LNCAP (cell line): ENCODE data around the gene CFAP20DC.

ENCODE experiments used
- TF ChIP-seq, protein P1 (sequence below): fragments of 450-650 bp; IDR thresholded peaks from 2 replicates; pipeline ENCODE4 v1.5.1; 2017; ENCODE audit warnings: mild to moderate bottlenecking

CFAP20DC gene

DNA sequence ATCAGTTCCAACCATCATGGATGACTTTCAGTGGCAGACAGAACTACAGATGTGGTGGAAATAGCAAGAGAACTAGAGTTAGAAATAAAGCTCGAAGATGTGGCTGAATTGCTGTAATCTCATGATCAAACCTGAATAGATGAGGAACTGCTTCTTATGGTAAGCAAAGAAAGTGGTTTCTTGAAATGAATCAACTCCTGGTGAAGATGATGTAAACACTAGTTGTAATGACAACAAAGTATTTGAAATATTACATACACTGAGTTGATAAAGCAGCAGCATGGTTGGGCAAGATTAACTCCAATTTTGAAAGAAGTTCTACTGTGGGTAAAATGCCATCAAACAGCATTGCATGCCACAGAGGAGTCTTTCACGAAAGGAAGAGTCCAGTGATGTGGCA, 251.5 kb downstream of the CFAP20DC start:
- TF ChIP-seq, protein P1, sequence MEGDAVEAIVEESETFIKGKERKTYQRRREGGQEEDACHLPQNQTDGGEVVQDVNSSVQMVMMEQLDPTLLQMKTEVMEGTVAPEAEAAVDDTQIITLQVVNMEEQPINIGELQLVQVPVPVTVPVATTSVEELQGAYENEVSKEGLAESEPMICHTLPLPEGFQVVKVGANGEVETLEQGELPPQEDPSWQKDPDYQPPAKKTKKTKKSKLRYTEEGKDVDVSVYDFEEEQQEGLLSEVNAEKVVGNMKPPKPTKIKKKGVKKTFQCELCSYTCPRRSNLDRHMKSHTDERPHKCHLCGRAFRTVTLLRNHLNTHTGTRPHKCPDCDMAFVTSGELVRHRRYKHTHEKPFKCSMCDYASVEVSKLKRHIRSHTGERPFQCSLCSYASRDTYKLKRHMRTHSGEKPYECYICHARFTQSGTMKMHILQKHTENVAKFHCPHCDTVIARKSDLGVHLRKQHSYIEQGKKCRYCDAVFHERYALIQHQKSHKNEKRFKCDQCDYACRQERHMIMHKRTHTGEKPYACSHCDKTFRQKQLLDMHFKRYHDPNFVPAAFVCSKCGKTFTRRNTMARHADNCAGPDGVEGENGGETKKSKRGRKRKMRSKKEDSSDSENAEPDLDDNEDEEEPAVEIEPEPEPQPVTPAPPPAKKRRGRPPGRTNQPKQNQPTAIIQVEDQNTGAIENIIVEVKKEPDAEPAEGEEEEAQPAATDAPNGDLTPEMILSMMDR: no peak

DNA sequence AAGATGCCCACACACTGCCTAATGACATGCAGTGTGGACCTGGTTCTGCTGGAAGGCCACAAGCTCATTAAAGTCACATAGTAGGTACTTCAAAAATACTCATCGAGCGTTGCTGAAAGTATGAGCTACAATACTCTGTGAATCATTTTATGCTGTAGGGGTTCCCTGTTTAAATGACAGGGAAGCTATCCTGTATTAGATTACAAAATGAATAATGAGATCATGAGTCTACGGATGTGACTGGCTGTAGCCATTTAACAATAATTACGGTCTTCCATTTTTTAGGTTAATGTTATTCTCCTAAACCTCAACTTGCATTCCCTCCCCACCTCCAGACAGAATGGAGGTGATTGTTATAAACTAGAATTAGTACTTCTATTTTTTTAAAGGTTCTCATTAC, 255.1 kb downstream of the CFAP20DC start:
- TF ChIP-seq, protein P1: no peak

DNA sequence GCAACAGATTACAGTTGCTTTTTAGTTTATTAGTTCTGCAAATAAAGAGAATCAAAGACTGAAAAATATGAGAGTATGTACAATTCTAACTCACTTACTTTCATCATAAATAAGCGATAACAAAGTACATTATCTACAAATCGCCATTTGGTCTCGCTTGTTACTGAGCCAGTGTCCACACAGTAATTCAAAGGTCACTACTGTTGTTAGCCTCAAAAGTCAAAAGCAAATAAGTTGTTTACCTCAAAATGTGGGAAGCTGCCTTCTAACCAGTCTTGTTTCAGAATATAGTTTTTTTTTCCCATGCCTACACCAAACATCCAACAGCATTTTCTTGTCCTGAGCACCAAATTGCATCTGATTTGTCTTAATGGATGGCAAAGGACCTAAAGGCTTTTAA, 255.9 kb downstream of the CFAP20DC start:
- TF ChIP-seq, protein P1: no peak

DNA sequence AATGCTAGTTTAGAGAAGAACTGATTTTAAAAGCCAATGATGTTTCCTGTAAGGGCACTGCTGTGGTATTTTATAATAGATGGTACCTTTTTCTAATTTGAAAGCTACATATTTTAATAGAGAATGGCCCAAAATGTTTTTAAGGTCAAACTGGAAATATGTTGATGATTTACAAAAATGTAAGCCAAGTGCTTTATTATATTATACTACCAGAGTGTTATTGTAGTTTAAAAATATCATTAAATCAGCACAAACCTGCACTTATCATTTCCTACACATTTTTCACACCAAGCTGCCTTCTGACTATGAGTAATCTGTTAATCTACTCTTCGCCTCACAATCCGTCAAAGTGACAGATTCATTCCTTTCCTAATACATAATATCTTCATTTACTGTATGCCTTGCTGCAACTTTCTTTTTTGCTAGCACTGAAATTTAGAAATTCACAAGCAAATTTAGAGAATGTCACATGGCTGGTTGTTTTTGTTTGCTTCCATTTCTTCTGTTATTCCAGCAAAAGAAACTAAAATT, 256.8 kb downstream of the CFAP20DC start:
- TF ChIP-seq, protein P1: no peak

DNA sequence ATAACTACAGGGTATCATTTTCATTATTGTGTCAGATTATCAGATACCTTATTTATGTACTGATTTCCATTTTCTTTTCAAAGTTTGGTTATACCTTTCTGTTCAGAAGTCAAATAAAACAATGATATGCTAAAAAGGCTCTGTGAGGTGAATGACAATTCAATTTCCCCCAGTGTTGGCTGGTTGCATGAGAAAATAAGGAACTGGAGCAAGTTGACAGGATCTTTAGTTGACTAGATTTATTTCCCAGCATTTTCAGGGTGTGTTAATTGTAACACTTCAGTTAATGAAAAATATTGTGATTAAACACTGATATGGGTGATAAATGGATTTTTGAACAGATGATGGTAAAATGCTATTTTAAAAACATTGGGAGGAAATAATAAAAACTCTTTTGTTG, 260.4 kb downstream of the CFAP20DC start:
- TF ChIP-seq, protein P1: no peak

DNA sequence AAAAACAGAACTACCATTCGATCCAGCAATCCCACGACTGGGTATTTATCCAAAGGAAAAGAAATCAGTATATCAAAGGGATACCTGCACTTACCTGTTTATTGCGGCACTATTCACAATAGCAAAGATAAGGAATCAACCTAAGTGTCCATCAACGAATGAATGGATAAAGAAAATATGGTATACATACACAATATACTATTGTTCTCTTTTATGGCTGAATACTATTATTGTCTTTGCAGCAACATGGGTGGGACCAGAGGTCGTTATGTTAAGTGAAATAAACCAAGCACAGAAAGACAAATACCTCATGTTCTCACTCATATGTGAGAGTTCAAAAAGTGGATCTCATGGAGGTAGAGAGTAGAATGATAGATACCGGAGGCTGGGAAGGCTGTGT, 264.9 kb downstream of the CFAP20DC start:
- TF ChIP-seq, protein P1: no peak

DNA sequence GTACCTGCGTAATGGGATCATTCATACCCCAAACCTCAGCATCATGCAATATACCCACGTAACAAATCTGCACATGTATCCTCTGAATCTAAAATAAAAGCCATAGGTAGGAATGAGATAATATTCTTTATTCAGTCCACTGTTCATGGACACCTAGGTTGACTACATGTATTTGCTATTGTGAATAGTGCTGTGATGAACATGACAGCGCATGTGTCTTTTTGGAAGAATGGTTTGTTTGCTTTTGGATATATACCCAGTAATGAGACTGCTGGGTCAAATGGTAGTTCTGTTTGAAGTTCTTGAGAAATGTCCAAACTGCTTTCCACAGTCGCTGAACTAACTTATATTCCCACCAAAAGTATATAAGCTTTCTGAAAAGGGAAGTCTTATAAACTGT, 265.4 kb downstream of the CFAP20DC start:
- TF ChIP-seq, protein P1: no peak

DNA sequence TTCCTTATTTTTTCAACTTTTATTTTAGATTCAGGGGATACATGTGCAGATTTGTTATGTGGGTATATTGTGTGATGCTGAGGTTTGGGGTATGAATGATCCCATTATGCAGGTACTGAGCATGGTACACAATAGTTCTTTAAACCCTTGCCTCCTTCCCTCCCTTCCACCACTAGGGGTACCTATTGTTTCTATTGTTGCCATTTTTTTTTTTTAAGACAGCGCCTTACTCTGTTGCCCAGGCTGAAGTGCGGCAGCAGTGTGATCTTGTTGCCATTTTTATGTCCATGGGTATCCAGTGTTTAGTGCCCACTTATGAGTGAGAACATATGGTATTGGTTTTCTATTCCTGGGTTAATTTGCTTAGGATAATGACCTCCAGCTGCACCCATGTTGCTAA, 266.0 kb downstream of the CFAP20DC start:
- TF ChIP-seq, protein P1: no peak
